ENCODE measurements around the gene USP44. TPM values are rescaled to one million over a fixed set of nuclear protein-coding genes. Genes with fewer than 3 reads are reported as not detected.

USP44 gene
- total RNA-seq, 1 experiment from 2014 or later = not detected

Other genes starting within 250 kb of the USP44 start
- 101 and 106 TPM in 2 replicates for gene METAP2, start 77.3 kb downstream of the USP44 start, total RNA-seq (2014; rRNA removed)
- 17.6 and 19.0 TPM in 2 replicates for gene NTN4, start 239.3 kb upstream of the USP44 start, total RNA-seq (2014; rRNA removed)